HG03520 (cell line): Measurements from ENCODE around the gene ZNF773.

Source experiments
- ATAC-seq: cut with Tn5 transposase; IDR thresholded peaks from one replicate; pipeline ENCODE4 v1.9.1; 2021; ENCODE audit warnings: mild to moderate bottlenecking, moderate library complexity; ENCODE audit not compliant: unreplicated experiment

Gene ZNF773

DNA sequence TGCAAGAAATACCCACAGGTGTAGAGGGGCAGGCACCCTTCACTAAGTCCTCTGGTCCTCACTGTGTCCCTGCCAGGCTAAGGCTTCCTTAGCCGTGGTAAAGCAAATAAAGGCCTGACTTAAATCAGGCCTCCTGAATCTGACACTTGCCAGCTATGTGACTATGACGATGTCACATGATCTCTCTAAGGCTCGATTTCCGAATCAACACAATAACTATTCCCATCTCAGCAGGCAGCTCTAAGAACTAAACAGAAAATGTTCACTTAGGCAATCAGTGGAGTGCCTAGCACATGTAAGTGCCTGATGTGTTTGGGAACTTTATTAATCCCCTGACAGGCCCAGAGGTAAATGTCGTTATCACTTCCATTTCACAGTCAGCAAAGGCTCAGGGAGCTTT, 57.9 kb downstream of the ZNF773 start:
- ATAC-seq = no peak
